Spleen (tissue), 11 donors: Measurements from ENCODE around the gene EPHA8. TPM values are rescaled to one million over a fixed set of nuclear protein-coding genes. Genes with fewer than 3 reads are reported as not detected.

Experiments used
- DNase-seq: peaks from one replicate; pipeline ENCODE4 v3.0.0-alpha.2; 2020
- H3K27ac ChIP-seq, 8 donors: fragments of 200-600 bp; sonication (generic) in 7 of 8; 1 replicate in 4 of 8; 2 replicates in 4 of 8; pipeline versions ENCODE4 v1.5.0 to v1.8.0; 2016 to 2021; ENCODE audit warnings: inconsistent platforms in 4 of 8, mild to moderate bottlenecking in 4 of 8, moderate library complexity in 1 of 8
- H3K27me3 ChIP-seq, 7 donors: fragments of 200-600 bp; sonication (generic) in 6 of 7; replicated peaks in 1 of 7; 1 replicate in 4 of 7; 2 replicates in 3 of 7; pipeline versions ENCODE4 v1.5.0 to v1.8.0; 2016 to 2021; ENCODE audit warnings: inconsistent platforms in 3 of 7, mild to moderate bottlenecking in 1 of 7
- H3K36me3 ChIP-seq, 6 donors: fragments of 200-600 bp; sonication (generic) in 5 of 6; 1 replicate in 4 of 6; 2 replicates in 2 of 6; pipeline versions ENCODE4 v1.5.0 to v1.8.0; 2016 to 2021; ENCODE audit warnings: inconsistent platforms in 2 of 6
- H3K4me1 ChIP-seq, 6 donors: fragments of 200-600 bp; sonication (generic) in 5 of 6; 1 replicate in 3 of 6; 2 replicates in 3 of 6; pipeline versions ENCODE4 v1.5.0 to v1.8.0; 2016 to 2021; ENCODE audit warnings: inconsistent platforms in 3 of 6
- H3K4me3 ChIP-seq, 8 donors: fragments of 200-600 bp; sonication (generic) in 7 of 8; 1 replicate in 4 of 8; 2 replicates in 4 of 8; pipeline versions ENCODE4 v1.5.0 to v1.8.0; 2016 to 2021; ENCODE audit warnings: inconsistent platforms in 4 of 8, mild to moderate bottlenecking in 4 of 8, moderate library complexity in 2 of 8
- H3K9me3 ChIP-seq, 8 donors: fragments of 200-600 bp; sonication (generic) in 7 of 8; 1 replicate in 4 of 8; 2 replicates in 4 of 8; pipeline versions ENCODE4 v1.5.0 to v1.8.0; 2016 to 2021; ENCODE audit warnings: inconsistent platforms in 4 of 8
- POLR2A ChIP-seq, 3 donors: fragments of 450-650 bp; IDR thresholded peaks; one replicate each; pipeline ENCODE4 v1.5.1; 2017; ENCODE audit warnings: antibody characterized with exemption in 3 of 3, mild to moderate bottlenecking in 1 of 3
- POLR2AphosphoS5 ChIP-seq, 3 donors: sonication (generic); formaldehyde crosslinking; IDR thresholded peaks; one replicate each; pipeline ENCODE4 v1.5.1; 2017; ENCODE audit warnings: antibody characterized with exemption in 3 of 3
- WGBS, 5 donors: extraction: QIAGEN DNeasy Blood & Tissue Kit in 3 of 5; methylation state at CpG; one replicate each; pipeline versions ENCODE4 v1.1.5 to v1.1.7; 2013 to 2018; 5-methylcytosine and 5-hydroxymethylcytosine counted together
- intact Hi-C: fragments of 100-400 bp; cut with DNase I; formaldehyde crosslinking; loops from one replicate; pipeline ENCODE4 v1.15.0; 2023; ENCODE audit warnings: low total_unique reads
- polyA plus RNA-seq, 3 donors: library from polyadenylated mRNA; stranded (reverse); fragments of 200-250 nt; gene quantifications; one replicate each; pipeline ENCODE4 v1.2.1, GENCODE V29; 2013
- total RNA-seq, 7 donors: library from RNA; depleted of rRNA in 3 of 7; stranded (reverse); fragments of >200 nt in 3 of 7; fragmentation: NEBNext Ultra II Directional in 4 of 7; extraction: Animal tissue kit (Norgen Biotek cat#: 25700) in 4 of 7; gene quantifications; one replicate each; pipeline versions ENCODE4 v1.1.0 to v1.2.1, GENCODE V29; 2016 to 2021
- TF ChIP-seq, protein P1 (sequence below), 11 experiments: fragments of 200-600 bp in 7 of 11; fragments of 450-650 bp in 4 of 11; sonication (generic) in 4 of 11; IDR thresholded peaks in 8 of 11; conservative IDR thresholded peaks in 3 of 11; 1 replicate in 7 of 11; 2 replicates in 4 of 11; pipeline versions ENCODE4 v1.4.0 to v1.8.0; 2016 to 2021; ENCODE audit warnings: antibody characterized with exemption in 11 of 11, inconsistent platforms in 4 of 11, mild to moderate bottlenecking in 1 of 11
- donor health status: healthy with polysubstance abuse.
- donor health status: DM: no; HTN: no; CAD: no; lungs with moderate emphysema.
- donor health status: DM: no; HTN: no; CAD: no.
- donor health status: Bipolar disorder and iron deficiency.
- donor health status: healthy.
- donor health status: DM: no; HTN: no; CAD: no.
- donor health status: DM: yes; HTN: yes; CAD: no.

The EPHA8 gene
- total and polyA plus RNA-seq, 10 donors = 0.30 to 9.2 (median 4.9) TPM

DNA sequence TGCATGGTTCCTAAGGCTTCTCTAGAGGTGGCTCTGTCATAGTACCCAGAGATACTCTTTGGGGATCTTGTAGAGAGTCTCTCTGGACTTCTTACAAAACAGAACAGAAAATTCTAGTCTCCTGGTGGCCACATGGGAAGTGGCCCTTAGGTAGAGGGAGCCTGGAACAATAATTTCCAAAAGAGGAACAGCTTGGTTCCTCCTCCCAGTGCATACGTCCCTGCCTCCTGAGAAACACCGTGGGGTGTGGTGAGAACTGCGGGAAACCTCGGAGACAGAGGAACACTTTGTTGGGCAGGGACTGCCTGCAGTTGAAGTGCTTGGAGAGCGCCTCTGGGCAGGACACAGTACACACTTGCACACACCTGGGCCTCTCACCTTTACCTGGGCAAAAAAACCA, 38.8 kb upstream of the EPHA8 start:
- TF ChIP-seq, protein P1, sequence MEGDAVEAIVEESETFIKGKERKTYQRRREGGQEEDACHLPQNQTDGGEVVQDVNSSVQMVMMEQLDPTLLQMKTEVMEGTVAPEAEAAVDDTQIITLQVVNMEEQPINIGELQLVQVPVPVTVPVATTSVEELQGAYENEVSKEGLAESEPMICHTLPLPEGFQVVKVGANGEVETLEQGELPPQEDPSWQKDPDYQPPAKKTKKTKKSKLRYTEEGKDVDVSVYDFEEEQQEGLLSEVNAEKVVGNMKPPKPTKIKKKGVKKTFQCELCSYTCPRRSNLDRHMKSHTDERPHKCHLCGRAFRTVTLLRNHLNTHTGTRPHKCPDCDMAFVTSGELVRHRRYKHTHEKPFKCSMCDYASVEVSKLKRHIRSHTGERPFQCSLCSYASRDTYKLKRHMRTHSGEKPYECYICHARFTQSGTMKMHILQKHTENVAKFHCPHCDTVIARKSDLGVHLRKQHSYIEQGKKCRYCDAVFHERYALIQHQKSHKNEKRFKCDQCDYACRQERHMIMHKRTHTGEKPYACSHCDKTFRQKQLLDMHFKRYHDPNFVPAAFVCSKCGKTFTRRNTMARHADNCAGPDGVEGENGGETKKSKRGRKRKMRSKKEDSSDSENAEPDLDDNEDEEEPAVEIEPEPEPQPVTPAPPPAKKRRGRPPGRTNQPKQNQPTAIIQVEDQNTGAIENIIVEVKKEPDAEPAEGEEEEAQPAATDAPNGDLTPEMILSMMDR (IDR thresholded peaks at IDR 0.05 in 8 of 11, conservative IDR thresholded peaks at IDR 0.05 in 3 of 11) = no peak
- TF ChIP-seq POLR2A (IDR thresholded peaks at IDR 0.05) (no peak), POLR2AphosphoS5 (IDR thresholded peaks at IDR 0.05) (no peak)
- Histone ChIP-seq H3K4me1 (peaks cover 0 to 4% (median 0%) of the 10 kb centered on the region in 6 donors), H3K36me3 (peaks cover 6 to 100% (median 82%) of the 10 kb centered on the region in 6 donors), H3K27me3 (no peaks in the 10 kb centered on the region), H3K4me3 (no peak overlapping the region), H3K27ac (no peak overlapping the region), H3K9me3 (no peaks in the 10 kb centered on the region)
- intact Hi-C loops = no loop called here
- no peak for DNase-seq
- WGBS, 5 donors = 69 to 91% (median 76%) methylated on average over 5 of the region's 5 CpGs

DNA sequence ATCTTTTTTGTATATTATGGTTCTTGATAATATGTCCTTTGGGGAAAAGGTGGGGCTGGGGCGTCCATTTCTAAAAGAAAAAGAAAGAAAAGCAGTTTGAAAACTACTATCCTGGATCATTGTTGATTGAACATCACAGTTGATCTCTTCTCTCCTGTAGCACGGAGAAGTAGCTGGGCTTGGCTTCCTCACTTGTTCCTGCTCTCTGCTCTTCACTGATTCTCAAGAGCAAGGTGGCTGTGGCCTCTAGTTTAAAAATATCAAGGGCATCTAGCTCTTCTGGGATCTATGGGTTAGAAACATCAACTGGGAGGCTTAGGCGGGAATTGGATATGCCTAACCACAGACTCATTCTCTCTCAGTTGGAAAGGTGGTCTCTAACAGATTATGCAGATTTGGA, 38.1 kb upstream of the EPHA8 start:
- intact Hi-C loops = no loop called here
- no peaks in the 10 kb centered on the region for H3K27me3 ChIP-seq

DNA sequence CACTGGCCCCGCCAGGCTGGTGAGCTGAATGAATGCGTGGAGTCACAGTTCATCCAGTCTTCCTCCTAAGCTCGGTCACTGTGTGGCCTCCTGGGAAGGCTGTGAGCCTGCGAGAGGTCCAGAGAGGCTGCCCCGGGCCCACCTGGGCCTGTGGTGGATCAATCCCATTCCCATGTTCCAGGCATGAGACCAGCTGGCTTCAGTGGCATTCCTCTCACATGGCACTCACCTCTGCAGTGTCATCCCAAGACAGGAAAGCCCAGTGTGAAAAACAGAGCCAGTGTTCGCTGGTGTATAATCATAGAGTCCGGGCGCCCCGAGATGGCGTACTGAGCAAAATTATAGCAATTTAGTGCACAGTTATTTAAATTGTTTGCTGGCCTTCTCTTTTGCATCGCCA, 37.6 kb upstream of the EPHA8 start:
- intact Hi-C loops = no loop called here
- no peak overlapping the region for H3K27ac ChIP-seq
- no peak overlapping the region for H3K4me3 ChIP-seq
- DNase-seq = no peak
- no peaks in the 10 kb centered on the region for H3K27me3 ChIP-seq
- no peaks in the 10 kb centered on the region for H3K9me3 ChIP-seq
- 92 to 97% (median 94%) methylated on average over 11 of the region's 11 CpGs for WGBS, 5 donors
- TF ChIP-seq POLR2A (IDR thresholded peaks at IDR 0.05) = no peak
- no peak for TF ChIP-seq POLR2AphosphoS5 (IDR thresholded peaks at IDR 0.05)
- TF ChIP-seq, protein P1 (IDR thresholded peaks at IDR 0.05 in 8 of 11, conservative IDR thresholded peaks at IDR 0.05 in 3 of 11) = no peak
- H3K36me3 ChIP-seq = peaks cover 3 to 96% (median 70%) of the 10 kb centered on the region in 6 donors
- peaks cover 0 to 7% (median under 1%) of the 10 kb centered on the region in 6 donors for H3K4me1 ChIP-seq

More for the DNA sequence above, 38.1 kb upstream of the EPHA8 start:
- H3K9me3 ChIP-seq = no peaks in the 10 kb centered on the region
- peaks cover 6 to 100% (median 75%) of the 10 kb centered on the region in 6 donors for H3K36me3 ChIP-seq
- WGBS, 5 donors = 89 to 98% (median 96%) methylated on average over 3 of the region's 3 CpGs
- DNase-seq = no peak
- no peak overlapping the region for H3K4me3 ChIP-seq
- peaks cover 0 to 4% (median 0%) of the 10 kb centered on the region in 6 donors for H3K4me1 ChIP-seq
- no peak overlapping the region for H3K27ac ChIP-seq
- no peak for TF ChIP-seq POLR2AphosphoS5 (IDR thresholded peaks at IDR 0.05)
- no peak for TF ChIP-seq POLR2A (IDR thresholded peaks at IDR 0.05)
- TF ChIP-seq, protein P1 (IDR thresholded peaks at IDR 0.05 in 8 of 11, conservative IDR thresholded peaks at IDR 0.05 in 3 of 11) = no peak

DNA sequence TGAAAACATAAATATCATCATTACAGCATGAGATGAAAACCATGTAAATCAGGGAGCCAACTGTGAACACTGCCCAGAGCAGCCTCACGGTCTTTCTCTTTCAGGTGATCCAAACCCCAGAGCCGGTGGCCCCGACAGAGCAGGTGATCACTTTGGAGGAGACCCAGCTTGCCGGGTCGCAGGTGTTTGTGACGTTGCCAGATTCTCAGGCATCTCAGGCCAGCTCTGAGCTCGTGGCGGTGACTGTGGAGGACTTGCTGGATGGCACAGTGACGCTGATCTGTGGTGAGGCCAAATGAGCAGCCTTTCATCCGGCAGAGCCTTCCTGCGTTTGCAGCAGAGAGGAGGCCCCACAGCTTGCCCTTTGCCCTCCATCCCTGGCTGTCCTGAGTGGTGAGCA, 37.2 kb upstream of the EPHA8 start:
- no peak overlapping the region for H3K27ac ChIP-seq
- intact Hi-C loops = no loop called here
- H3K4me1 ChIP-seq = peaks cover 0 to 12% (median 2%) of the 10 kb centered on the region in 6 donors
- DNase-seq = no peak
- H3K9me3 ChIP-seq = no peaks in the 10 kb centered on the region
- no peak overlapping the region for H3K4me3 ChIP-seq
- peaks cover 3 to 93% (median 66%) of the 10 kb centered on the region in 6 donors for H3K36me3 ChIP-seq
- 88 to 94% (median 90%) methylated on average over 9 to 11 of the region's 11 CpGs for WGBS, 5 donors
- TF ChIP-seq POLR2AphosphoS5 (IDR thresholded peaks at IDR 0.05) (no peak), POLR2A (IDR thresholded peaks at IDR 0.05) (no peak)
- TF ChIP-seq, protein P1 (IDR thresholded peaks at IDR 0.05 in 8 of 11, conservative IDR thresholded peaks at IDR 0.05 in 3 of 11) = no peak
- no peaks in the 10 kb centered on the region for H3K27me3 ChIP-seq
